Glutamatergic neuron (in vitro differentiated cells): ENCODE data around the gene ASB3. TPM values are rescaled to one million over a fixed set of nuclear protein-coding genes. Genes with fewer than 3 reads are reported as not detected.

Experiments used
- DNase-seq: peaks from one replicate; pipeline ENCODE4 v3.0.0; 2022
- H3K27ac Mint-ChIP-seq: one replicate; pipeline ENCODE4 v1.8.0; 2020; ENCODE audit warnings: mild to moderate bottlenecking, mixed read lengths, inconsistent platforms; ENCODE audit not compliant: unreplicated experiment
- H3K27me3 Mint-ChIP-seq: one replicate; pipeline ENCODE4 v1.8.0; 2020; ENCODE audit warnings: mild to moderate bottlenecking, moderate library complexity, mixed read lengths, inconsistent platforms; ENCODE audit not compliant: unreplicated experiment
- H3K36me3 Mint-ChIP-seq: one replicate; pipeline ENCODE4 v1.8.0; 2020; ENCODE audit warnings: mild to moderate bottlenecking, mixed read lengths, inconsistent platforms; ENCODE audit not compliant: unreplicated experiment
- H3K4me1 Mint-ChIP-seq: one replicate; pipeline ENCODE4 v1.8.0; 2020; ENCODE audit warnings: mild to moderate bottlenecking, low read depth, mixed read lengths, inconsistent platforms; ENCODE audit not compliant: unreplicated experiment
- H3K4me3 Mint-ChIP-seq: one replicate; pipeline ENCODE4 v1.8.0; 2020; ENCODE audit warnings: mild to moderate bottlenecking, mixed read lengths, inconsistent platforms; ENCODE audit not compliant: unreplicated experiment
- H3K9me3 Mint-ChIP-seq: one replicate; pipeline ENCODE4 v1.8.0; 2020; ENCODE audit warnings: mild to moderate bottlenecking, moderate library complexity, mixed read lengths, inconsistent platforms; ENCODE audit not compliant: unreplicated experiment
- CTCF ChIP-seq: fragments of 200-600 bp; sonication (generic); IDR thresholded peaks from one replicate; pipeline ENCODE4 v1.5.0; 2021; ENCODE audit not compliant: partially characterized antibody, unreplicated experiment
- total RNA-seq: library from RNA; stranded (reverse); fragmentation: NEBNext Ultra II Directional; extraction: Animal tissue kit (Norgen Biotek cat#: 25700); gene quantifications from one replicate; pipeline ENCODE4 v1.2.1, GENCODE V29; 2021; ENCODE audit not compliant: unreplicated experiment

Gene ASB3
- total RNA-seq, 1 donor from 2014 or later = 25.3 TPM

GRCh38 chr2:53780056-53780455 lies 6.7 kb downstream of the ASB3 start:
- H3K4me3 Mint-ChIP-seq = no peak overlapping the region
- H3K9me3 Mint-ChIP-seq = no peaks in the 10 kb centered on the region
- peaks cover 6% of the 10 kb centered on the region for H3K4me1 Mint-ChIP-seq
- DNase-seq = no peak
- no peaks in the 10 kb centered on the region for H3K36me3 Mint-ChIP-seq
- no peak overlapping the region for H3K27ac Mint-ChIP-seq
- no peak for TF ChIP-seq CTCF
- H3K27me3 Mint-ChIP-seq = no peaks in the 10 kb centered on the region

- no peak for TF ChIP-seq CTCF
- Mint-ChIP-seq H3K4me1 (no peaks in the 10 kb centered on the region), H3K27me3 (no peaks in the 10 kb centered on the region), H3K4me3 (no peak overlapping the region), H3K36me3 (no peaks in the 10 kb centered on the region), H3K9me3 (no peaks in the 10 kb centered on the region), H3K27ac (no peak overlapping the region)
- DNase-seq = no peak
Observed at GRCh38 chr2:53778536-53779162, 8.1 kb downstream of the ASB3 start.

GRCh38 chr2:53777134-53777533 lies 9.6 kb downstream of the ASB3 start:
- no peak for DNase-seq
- H3K27me3 Mint-ChIP-seq = no peaks in the 10 kb centered on the region
- no peak overlapping the region for H3K27ac Mint-ChIP-seq
- TF ChIP-seq CTCF = no peak
- H3K9me3 Mint-ChIP-seq = no peaks in the 10 kb centered on the region
- H3K4me3 Mint-ChIP-seq = no peak overlapping the region
- H3K36me3 Mint-ChIP-seq = no peaks in the 10 kb centered on the region
- H3K4me1 Mint-ChIP-seq = no peaks in the 10 kb centered on the region

- H3K9me3 Mint-ChIP-seq = peaks cover 2% of the 10 kb centered on the region
- peaks cover 1% of the 10 kb centered on the region for H3K4me1 Mint-ChIP-seq
- TF ChIP-seq CTCF = no peak
- peaks cover 2% of the 10 kb centered on the region for H3K27me3 Mint-ChIP-seq
- no peak for DNase-seq
- H3K36me3 Mint-ChIP-seq = no peaks in the 10 kb centered on the region
- no peak overlapping the region for H3K4me3 Mint-ChIP-seq
- no peak overlapping the region for H3K27ac Mint-ChIP-seq
Observed at GRCh38 chr2:53770264-53770663, 16.5 kb downstream of the ASB3 start.

- H3K27ac Mint-ChIP-seq = no peak overlapping the region
- no peak for DNase-seq
- no peak overlapping the region for H3K4me3 Mint-ChIP-seq
- TF ChIP-seq CTCF = no peak
- H3K36me3 Mint-ChIP-seq = no peaks in the 10 kb centered on the region
- peaks cover 2% of the 10 kb centered on the region for H3K9me3 Mint-ChIP-seq
- H3K4me1 Mint-ChIP-seq = peaks cover 1% of the 10 kb centered on the region
- peaks cover 2% of the 10 kb centered on the region for H3K27me3 Mint-ChIP-seq
Observed at GRCh38 chr2:53769318-53769945, 17.3 kb downstream of the ASB3 start.
